ENCODE results near the gene BEX1.

GRCh38 chrX:103066606-103067005 is 2.6 kb upstream of the BEX1 start:
- TF ChIP-seq YY1 (IDR thresholded peaks at IDR 0.05; ENCODE audit: insufficient read depth, insufficient read length), result no peak
- TF ChIP-seq ZNF274 (IDR thresholded peaks at IDR 0.05; ENCODE audit: low read depth, low read length), result no peak
